Endothelial cell of hepatic sinusoid (primary cell): ENCODE measurements around the gene PRCC.

Experiments used
- in situ Hi-C: cut with HindIII; loops from 2 replicates; pipeline ENCODE4 v1.10.0; 2017; ENCODE audit warnings: low sequenced_read_pairs

Gene PRCC

DNA sequence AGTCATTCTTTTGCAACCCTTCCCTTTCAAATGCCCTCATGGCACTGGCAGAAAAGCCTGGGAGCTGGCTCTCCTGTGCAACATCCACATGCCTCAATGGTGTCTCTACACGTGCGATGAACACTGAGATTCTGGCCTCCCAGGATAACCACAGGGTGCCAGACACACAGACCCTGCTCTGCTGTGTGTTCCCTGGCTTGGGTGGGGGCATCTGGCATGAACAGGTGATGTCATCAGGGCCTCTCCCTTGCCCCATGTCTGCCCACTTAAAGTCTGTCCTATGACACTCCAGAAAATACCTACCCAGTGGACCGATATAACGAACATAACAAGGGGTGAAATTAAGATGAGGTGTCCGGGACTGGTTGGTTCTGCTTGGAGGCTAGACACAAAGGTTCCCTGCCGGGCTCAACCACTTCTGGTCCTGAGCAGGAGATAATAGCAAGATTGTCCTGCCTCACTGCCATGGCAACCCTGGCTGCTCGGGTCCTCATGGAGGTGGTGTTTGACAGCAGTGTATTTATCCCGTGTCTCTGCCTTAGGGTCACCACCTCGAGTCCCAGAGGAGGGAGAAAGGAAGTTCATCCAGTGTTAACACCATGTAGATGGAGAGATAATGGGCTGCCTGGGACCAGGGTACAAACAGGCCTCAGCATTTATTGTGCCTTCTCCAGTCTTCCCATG lies 72.2 kb downstream of the PRCC start:
- in situ Hi-C loops = loop anchor here (5.0 kb wide), 3 partner anchors 37 to 82 kb away; partner anchors contain the start of gene PEAR1

DNA sequence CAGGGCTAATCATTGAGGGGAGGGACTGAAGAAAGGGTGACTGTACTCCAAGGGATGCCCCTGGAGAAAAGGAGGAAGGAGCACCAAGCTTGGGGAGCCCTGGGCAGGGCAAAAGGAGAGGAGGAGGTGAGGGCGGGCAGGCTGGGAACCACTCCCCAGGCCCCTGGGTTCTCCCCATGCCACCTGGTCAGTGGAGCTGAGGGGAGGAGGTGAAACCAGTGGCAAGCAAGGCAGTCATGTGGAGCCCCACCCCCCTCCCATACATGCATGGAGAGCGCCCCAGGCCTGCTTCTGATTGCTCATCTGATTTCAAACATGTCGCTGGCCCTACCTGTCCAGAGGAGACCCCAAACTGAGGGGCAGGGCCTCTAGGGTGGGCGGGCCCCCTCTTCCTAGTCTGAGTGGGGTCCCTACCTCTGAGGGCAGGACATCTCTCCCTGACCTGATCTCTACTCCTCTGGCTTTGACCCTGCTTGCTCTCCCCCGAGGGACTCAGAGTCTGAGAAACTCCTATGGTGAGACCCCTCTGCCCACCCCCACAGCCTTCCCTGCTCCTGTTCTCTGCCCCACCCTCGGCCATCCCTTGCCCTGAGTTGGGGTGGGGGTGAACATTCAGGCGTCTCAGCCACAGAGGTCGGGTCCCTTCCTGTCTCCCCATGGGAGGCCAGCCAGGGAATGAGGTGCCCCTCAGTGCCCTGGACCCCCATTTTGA lies 73.0 kb downstream of the PRCC start:
- in situ Hi-C loops = loop anchor here (5.0 kb wide), 3 partner anchors 38 to 83 kb away; partner anchors contain the start of gene PEAR1

DNA sequence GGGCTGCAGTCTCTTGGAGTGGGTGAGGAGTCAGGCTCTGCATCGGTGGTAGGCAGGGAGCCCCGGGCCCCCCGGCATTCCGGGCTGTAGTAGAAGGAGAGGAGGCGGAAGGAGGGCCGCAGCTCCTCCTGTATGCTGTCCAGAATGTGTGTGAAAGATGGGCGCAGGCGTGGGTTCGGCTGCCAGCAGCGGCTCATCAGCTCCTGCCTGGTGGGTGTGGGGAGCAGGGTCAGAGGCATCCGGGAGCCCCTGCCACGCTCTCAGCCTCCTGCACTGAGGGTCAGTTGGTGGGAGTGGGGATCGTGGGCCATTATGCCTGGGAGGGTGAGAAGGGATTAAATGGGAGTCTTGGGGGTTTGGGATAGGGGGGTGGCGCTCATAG lies 73.6 kb downstream of the PRCC start:
- in situ Hi-C loops = loop anchor here (5.0 kb wide), 3 partner anchors 39 to 84 kb away; partner anchors contain the start of gene PEAR1

DNA sequence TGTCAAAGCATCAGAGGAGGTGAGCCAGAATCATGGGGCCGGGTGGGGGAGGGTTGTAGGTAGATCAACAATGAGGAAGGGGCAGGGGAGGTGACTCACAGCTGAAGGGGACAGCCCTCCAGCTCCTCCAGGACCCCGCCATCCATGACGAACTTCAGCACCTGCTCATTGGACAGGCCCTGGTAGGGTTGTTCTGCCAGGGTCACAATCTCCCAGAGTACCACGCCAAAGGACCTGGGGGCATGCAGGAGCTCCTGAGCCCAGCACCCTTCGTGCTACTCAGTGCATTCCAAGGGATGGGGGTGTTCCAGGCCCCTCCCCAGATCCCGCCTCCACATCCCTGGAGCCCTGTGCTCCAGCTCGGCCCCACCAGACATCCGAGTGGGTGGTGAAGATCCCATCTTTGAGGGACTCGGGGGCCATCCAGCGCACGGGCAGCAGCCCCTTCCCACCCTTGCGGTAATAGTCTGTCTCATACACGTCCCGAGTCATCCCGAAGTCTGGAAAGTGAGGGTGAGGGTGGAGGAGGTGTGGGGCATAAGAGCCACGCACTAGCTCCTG lies 74.0 kb downstream of the PRCC start:
- in situ Hi-C loops = loop anchor here (5.0 kb wide), 3 partner anchors 39 to 84 kb away; partner anchors contain the start of gene PEAR1

DNA sequence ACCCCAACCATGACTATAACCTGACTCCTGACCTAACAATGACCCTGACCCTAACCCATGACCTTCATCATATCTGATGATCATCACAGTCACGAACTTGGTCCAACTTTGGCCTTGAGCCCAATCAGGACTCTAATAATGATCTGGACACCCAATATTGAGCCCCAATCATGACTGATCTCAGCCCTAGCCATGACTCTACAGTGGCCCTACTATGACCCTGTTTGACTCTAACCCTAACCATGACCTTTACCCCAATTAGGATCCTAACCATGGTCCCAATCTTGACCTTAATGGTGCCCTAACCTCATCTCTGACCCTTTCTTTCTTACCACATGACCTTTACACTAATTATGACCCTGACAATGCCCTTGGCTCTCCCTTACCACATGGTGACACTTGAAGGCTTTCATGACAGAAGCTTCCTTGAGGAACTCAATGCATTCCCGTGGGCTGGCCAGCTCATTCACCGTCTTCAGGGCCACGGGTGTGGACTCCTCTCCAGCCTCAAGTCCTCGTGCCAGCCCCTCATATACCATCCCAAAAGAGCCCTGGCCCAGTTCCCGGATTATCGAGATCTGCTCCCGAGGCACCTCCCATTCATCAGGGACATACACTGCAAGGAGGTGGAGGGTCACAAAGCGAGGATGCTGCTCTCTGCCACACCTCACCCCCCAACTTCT lies 75.4 kb downstream of the PRCC start:
- in situ Hi-C loops = loop anchor here (5.0 kb wide), 3 partner anchors 40 to 85 kb away; partner anchors contain the start of gene PEAR1

DNA sequence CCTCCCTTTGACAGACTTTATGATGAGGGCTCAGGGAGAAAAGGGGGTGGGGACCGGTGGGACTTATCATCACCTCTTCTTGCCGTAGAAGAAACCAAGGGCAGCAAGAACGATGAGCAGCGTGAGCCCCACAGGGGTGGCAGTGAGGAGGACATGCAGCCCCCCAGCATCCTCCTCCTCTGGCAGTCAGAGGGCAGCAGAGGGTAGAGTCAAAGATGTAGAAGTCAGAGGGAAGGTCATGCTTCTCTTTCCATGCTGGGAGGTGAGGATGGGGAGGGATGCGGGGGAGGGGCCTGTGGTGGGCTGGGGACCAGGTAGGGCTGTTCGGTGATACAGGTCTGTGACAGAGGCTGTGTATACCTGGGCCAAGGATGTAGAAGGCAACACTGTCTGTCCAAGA lies 76.8 kb downstream of the PRCC start:
- in situ Hi-C loops = loop anchor here (5.0 kb wide), 3 partner anchors 42 to 87 kb away; partner anchors contain the start of gene PEAR1

DNA sequence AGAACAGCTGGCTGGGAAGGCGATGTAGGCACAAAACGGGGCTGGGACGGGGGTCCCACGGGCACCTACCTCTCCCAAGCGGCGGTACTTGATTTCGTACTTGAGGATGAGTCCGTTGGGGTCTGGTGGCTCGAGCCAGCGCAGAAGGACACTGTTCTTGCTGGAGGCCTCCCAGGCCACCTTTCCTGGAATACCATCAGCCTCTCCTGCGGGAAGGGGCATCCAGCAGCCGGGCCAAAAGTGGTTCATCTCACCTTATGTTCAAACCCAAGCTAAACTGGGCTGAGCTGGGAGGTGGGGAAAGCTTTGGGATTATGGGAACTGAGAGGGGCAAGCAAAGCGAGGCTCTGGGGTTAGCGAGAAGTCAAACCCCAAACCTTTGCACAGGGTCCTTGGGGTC lies 77.3 kb downstream of the PRCC start:
- in situ Hi-C loops = loop anchor here (5.0 kb wide), 3 partner anchors 42 to 87 kb away; partner anchors contain the start of gene PEAR1

DNA sequence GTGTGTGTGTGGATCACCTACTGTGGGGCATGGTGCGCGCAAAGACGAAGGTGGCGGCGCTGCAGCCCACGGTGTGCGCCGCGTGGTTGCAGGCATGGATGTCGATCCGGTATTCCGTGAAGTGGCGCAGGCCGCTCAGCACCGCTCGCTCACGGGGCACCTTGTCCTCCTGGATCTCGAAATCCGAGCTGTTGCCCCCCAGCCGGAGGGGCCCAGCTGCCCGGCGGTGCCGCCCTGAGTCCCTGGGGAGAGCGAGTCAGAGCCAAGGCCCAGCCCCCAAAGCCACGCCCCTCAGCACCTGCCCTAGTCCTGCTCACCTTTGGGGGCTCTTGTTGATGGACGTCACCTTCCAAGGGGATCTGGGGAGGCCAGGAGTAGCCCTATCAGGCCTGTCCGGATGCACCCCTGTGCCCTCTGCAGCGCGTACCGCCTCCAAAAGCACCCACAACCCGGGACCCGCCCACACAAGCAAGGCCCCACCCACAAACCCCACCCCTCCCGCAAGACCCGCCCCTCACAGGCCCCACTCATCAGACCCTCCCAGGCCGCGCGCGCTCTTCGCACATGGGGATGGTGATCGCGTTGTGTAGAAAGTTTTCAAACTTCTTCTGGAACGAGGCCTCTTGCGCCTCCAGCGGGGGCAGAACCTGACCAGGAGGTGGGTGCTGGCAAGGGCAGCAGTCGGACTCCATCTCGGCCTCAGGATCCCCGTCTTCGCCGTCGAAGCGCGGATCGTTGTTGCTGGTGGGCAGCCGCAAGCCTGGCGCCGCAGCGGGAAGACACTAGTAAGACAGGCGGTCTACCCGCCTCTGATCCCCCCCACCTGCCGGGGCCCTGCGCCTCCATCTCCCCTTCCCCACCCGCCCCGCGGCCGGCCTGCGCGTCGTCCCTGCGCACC lies 78.0 kb downstream of the PRCC start:
- in situ Hi-C loops = no loop called here

DNA sequence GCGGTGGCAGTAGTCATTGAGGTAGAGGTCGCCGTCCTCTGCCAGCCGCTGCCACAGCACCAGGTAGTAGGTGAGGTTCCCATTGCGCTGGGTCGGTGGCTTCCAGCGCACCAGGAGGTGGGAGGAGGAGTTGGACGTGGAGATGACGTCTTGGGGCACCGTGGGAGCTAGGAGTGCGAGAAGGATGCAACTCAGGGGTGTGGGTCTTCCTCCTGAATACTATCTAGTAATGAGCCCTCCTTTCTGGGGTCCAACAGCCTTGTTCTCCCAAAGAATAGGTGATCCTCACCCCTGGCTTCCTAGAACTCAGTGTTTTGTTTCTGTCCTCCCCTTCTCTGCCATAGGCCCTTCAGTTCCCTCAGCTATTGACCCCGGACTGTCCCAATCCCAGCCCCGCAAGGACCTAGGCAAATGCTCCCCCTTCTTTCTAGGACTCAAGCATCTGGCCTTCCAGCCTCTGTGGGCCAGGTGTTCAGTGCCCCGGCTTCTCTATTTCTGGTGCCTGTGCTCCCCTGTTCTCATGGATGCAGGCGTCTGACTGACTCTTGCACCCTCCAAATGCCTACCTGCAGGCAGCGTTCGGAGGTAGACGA lies 78.7 kb downstream of the PRCC start:
- in situ Hi-C loops = no loop called here

DNA sequence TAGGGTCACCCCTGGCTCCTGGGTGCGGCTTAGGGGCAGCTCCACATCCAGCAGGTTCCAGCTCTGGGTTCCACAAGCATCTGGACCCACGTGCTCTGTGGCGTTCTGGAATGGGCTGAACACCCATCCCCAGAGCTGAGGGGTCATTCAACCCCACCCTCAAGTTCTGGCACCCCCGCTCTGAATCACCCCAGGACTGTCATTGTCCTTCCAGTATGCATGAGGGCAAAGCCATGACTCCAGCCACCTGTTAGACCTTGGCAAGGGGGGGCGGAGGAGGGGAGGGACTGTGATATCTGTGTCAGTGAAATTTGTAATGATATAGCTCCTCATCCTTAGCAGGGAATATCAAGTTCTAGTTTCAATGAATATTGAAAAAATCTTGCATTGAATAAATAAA lies 79.3 kb downstream of the PRCC start:
- in situ Hi-C loops = no loop called here

DNA sequence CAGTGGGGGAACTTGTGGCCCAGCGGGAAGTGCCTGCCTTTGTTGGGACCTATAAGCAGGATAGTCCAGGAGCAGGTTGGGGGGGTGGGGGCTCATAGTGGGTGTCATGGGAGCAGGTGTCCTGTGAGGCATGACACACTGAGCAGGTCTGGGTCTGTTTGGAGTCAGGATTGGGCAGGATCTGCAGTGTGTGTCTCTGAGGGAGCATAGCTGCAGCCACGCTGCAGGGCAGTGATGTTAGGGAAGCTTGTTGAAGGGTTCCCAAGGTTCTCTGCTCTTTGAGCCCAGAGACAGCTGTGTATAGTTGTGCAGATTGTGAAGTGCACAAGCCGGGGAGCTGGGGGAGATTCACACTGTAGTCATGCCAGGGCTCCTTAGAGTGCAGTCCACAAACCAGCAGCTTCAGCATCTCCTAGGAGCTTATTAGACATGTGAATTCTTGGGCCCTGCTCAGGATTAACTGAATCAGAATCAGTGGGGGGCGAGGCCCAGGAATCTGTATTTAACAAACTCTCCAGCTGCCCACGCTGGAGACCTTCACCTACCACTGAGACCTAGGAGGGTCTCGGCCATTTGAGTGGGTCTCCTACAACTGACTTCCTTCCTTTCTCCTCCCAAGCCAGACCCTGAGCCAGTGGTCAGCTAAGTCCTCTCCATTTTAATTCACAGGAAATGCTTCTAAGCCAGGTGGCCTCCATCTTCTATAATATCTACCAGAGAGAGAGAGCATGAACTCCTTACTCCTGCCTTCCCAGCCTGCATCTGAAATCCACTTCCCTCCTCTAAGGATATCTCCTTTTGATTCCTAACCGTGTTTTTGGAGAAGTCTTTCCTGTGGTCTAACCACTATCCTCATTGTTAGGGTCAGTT lies 80.5 kb downstream of the PRCC start:
- in situ Hi-C loops = no loop called here

DNA sequence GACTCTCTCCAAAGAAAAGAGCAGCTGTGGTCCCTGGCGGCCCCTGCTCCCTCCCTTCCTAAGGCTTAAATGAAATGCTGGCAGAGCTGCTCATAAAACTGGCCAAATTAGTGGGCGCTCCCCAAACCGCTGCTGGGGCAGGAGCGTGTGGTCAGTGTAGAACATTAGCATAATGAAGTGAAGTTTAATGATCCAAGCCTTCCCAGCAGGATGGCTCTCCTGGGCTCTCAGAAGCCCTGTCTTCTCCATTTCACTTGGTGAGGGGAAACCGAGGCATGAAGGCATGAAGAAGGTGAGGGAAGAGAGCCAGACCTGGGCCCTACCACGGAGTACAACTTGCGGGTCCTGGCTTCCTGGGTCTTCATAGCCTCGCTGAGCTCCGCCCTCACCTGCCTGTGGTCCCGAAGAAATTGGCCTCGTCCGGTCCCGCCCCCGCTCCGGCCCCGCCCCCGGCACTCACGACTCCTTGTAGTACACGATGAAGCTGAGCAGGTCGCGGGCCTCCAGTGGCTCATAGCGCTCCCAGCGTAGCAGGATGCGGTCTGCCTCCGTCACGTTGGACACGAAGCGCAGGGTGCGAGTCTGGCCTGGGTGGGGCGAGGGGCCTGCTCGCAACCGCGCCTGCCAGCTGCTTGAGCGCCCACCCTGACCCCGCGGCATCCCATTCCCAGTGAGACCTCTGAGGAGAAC lies 81.3 kb downstream of the PRCC start:
- in situ Hi-C loops = no loop called here

DNA sequence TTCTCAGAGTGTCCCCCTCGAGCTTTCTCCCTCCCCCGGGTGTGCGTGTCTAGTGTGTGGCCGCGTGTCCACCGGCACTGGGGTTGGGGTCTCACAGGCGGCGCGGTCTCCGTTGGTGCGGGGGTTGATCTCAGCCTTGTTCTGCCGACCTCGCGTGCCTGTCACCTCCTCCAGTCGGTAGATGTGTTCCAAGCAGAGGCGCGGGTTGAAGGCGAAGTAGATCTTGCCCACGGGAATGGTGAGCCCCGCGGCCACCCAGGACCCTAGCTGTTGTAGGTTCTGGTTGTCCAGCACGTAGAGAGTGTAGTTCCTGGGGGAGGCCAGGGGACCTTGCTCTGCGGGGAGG lies 81.8 kb downstream of the PRCC start:
- in situ Hi-C loops = no loop called here
